PC-9 (cell line): ENCODE data around the gene SYT1. TPM values are rescaled to one million over a fixed set of nuclear protein-coding genes. Genes with fewer than 3 reads are reported as not detected.

ENCODE experiments used
- BruUV-seq: library from RNA; stranded (reverse); fragments of 400-500 nt; replicated peaks from 2 replicates; lab custom pipeline; 2021; lab: Mats Ljungman, UMichigan
- CTCF ChIA-PET: fragments of 300-600 bp; sonication (Branson Sonifier 250); formaldehyde crosslinking; loops from one replicate; lab custom pipeline; 2022; ENCODE audit warnings: antibody characterized with exemption; lab: Charles Lee
- POLR2A ChIA-PET: fragments of 300-600 bp; sonication (Branson Sonifier 250); formaldehyde crosslinking; loops from one replicate; lab custom pipeline; 2022; ENCODE audit warnings: antibody characterized with exemption; ENCODE audit not compliant: unreplicated experiment; lab: Charles Lee
- DNase-seq, 2 experiments: peaks; one replicate each; pipeline versions ENCODE4 v3.0.0 to v3.0.0-alpha.2; 2015 to 2022; ENCODE audit warnings: mixed read lengths in 1 of 2
- H2AFZ ChIP-seq: fragments of 200-600 bp; sonication (generic); 2 replicates; pipeline ENCODE4 v1.8.1; 2017; ENCODE audit warnings: antibody characterized with exemption
- H3F3A ChIP-seq: fragments of 200-600 bp; sonication (generic); 2 replicates; pipeline ENCODE4 v1.8.1; 2017; ENCODE audit warnings: antibody characterized with exemption, mild to moderate bottlenecking, low read depth; ENCODE audit not compliant: insufficient read depth
- H3K27ac ChIP-seq: fragments of 200-600 bp; sonication (generic); 2 replicates; pipeline ENCODE4 v1.6.1; 2016; ENCODE audit warnings: mixed run types
- H3K27me3 ChIP-seq: fragments of 200-600 bp; sonication (generic); 2 replicates; pipeline ENCODE4 v1.6.1; 2016; ENCODE audit warnings: low read depth, mixed run types; ENCODE audit not compliant: insufficient read depth
- H3K36me3 ChIP-seq: fragments of 200-600 bp; sonication (generic); 2 replicates; pipeline ENCODE4 v1.6.1; 2016; ENCODE audit warnings: low read depth, mixed run types
- H3K4me1 ChIP-seq: fragments of 200-600 bp; sonication (generic); replicated peaks from 2 replicates; pipeline ENCODE4 v1.6.1; 2016; ENCODE audit warnings: mixed run types; ENCODE audit not compliant: insufficient read depth
- H3K4me2 ChIP-seq: fragments of 200-600 bp; sonication (generic); 2 replicates; pipeline ENCODE4 v1.6.1; 2017; ENCODE audit warnings: mixed run types
- H3K4me3 ChIP-seq: fragments of 200-600 bp; sonication (generic); 2 replicates; pipeline ENCODE4 v1.6.1; 2016; ENCODE audit warnings: mixed run types
- H3K79me2 ChIP-seq: fragments of 200-600 bp; sonication (generic); 2 replicates; pipeline ENCODE4 v1.6.1; 2017; ENCODE audit warnings: low read depth, mixed run types
- H3K9me2 ChIP-seq: fragments of 200-600 bp; sonication (generic); 2 replicates; pipeline ENCODE4 v1.8.1; 2017; ENCODE audit warnings: mild to moderate bottlenecking; ENCODE audit not compliant: insufficient read depth
- H3K9me3 ChIP-seq: fragments of 200-600 bp; sonication (generic); 2 replicates; pipeline ENCODE4 v1.8.1; 2016; ENCODE audit warnings: low read depth; ENCODE audit not compliant: insufficient read depth
- H4K20me1 ChIP-seq: fragments of 200-600 bp; sonication (generic); 2 replicates; pipeline ENCODE4 v1.8.1; 2017; ENCODE audit not compliant: insufficient read depth
- CTCF ChIP-seq: fragments of 200-600 bp; sonication (generic); conservative IDR thresholded peaks from 2 replicates; pipeline ENCODE4 v1.6.1; 2017; ENCODE audit warnings: mixed run types, antibody characterized with exemption, mild to moderate bottlenecking, moderate library complexity
- EZH2 ChIP-seq: fragments of 200-600 bp; sonication (generic); IDR thresholded peaks from 2 replicates; pipeline ENCODE4 v1.8.0; 2017; ENCODE audit warnings: antibody characterized with exemption, low read depth
- intact Hi-C: fragments of 100-400 bp; cut with micrococcal nuclease; formaldehyde crosslinking; loops from one replicate; pipeline ENCODE4 v1.10.0; 2022; ENCODE audit not compliant: unreplicated experiment
- total RNA-seq: library from RNA; stranded (reverse); gene quantifications from 2 replicates; pipeline ENCODE4 v1.2.3, GENCODE V29; 2021

Gene SYT1
- total RNA-seq, 1 experiment from 2014 or later, result 1.2 TPM

GRCh38 chr12:79415321-79415720 lies 550.7 kb downstream of the SYT1 start:
- Histone ChIP-seq H3K36me3 (no peaks in the 10 kb centered on the region), H4K20me1 (no peaks in the 10 kb centered on the region), H3K27ac (peak overlapping the region; percentile 73), H3K4me1 (peaks cover 40% of the 10 kb centered on the region), H3K9me3 (peaks cover 20% of the 10 kb centered on the region), H3K4me3 (peak overlapping the region; percentile 15; the same call in 1 of the 2 replicates), H3K79me2 (no peaks in the 10 kb centered on the region), H3K9me2 (no peaks in the 10 kb centered on the region), H2AFZ (peak overlapping the region; percentile 53; the same call in 1 of the 2 replicates), H3K27me3 (no peaks in the 10 kb centered on the region), H3K4me2 (peak overlapping the region; percentile 54), H3F3A (peaks cover 26% of the 10 kb centered on the region)
- DNase-seq, result no peak
- POLR2A ChIA-PET, result interaction anchor here (0.7 kb wide), 2 partner anchors 112 to 272 kb away, joined by 5 to 8 read pairs; no protein-coding TSS in a partner anchor
- CTCF ChIA-PET, result interaction anchor here (1.1 kb wide), 1 partner anchor 132 kb away, joined by 3 read pairs; no protein-coding TSS in a partner anchor
- TF ChIP-seq EZH2 (no peak), CTCF (no peak)
- intact Hi-C loops, result no loop called here
- no TSS peak for BruUV-seq

GRCh38 chr12:79415746-79416435 lies 551.3 kb downstream of the SYT1 start:
- TF ChIP-seq CTCF (no peak), EZH2 (no peak)
- Histone ChIP-seq H3K4me2 (peak overlapping the region; percentile 54), H3K36me3 (no peaks in the 10 kb centered on the region), H3K4me1 (peaks cover 46% of the 10 kb centered on the region), H3K27me3 (no peaks in the 10 kb centered on the region), H3K4me3 (peak overlapping the region; percentile 15; the same call in 1 of the 2 replicates), H4K20me1 (no peaks in the 10 kb centered on the region), H3K9me3 (peaks cover 20% of the 10 kb centered on the region), H3K79me2 (no peaks in the 10 kb centered on the region), H2AFZ (peak overlapping the region; percentile 53), H3K9me2 (no peaks in the 10 kb centered on the region), H3K27ac (peak overlapping the region; percentile 73), H3F3A (peaks cover 32% of the 10 kb centered on the region)
- intact Hi-C loops, result no loop called here
- peak; percentile 28 to 82 for DNase-seq
- POLR2A ChIA-PET, result interaction anchor here (0.5 to 0.7 kb wide), 3 partner anchors 112 to 361 kb away, joined by 3 to 8 read pairs (median 5); no protein-coding TSS in a partner anchor
- TSS peak; percentile 34 for BruUV-seq
- CTCF ChIA-PET, result interaction anchor here (0.6 to 1.1 kb wide), 2 partner anchors 132 to 328 kb away, joined by 3 to 11 read pairs; no protein-coding TSS in a partner anchor

- peak overlapping the region; percentile 42 for H3K4me2 ChIP-seq
- DNase-seq, result peak; percentile 60 to 87
- H2AFZ ChIP-seq, result no peak overlapping the region
- no peak overlapping the region for H3K4me3 ChIP-seq
- peaks cover 63% of the 10 kb centered on the region for H3K4me1 ChIP-seq
- H3F3A ChIP-seq, result peaks cover 37% of the 10 kb centered on the region
- H3K36me3 ChIP-seq, result no peaks in the 10 kb centered on the region
- peak; percentile 74 for TF ChIP-seq CTCF
- no peak for TF ChIP-seq EZH2
- CTCF ChIA-PET, result interaction anchor here (0.8 to 1.4 kb wide), 4 partner anchors 113 to 767 kb away, joined by 3 to 16 read pairs (median 4); no protein-coding TSS in a partner anchor
- no peaks in the 10 kb centered on the region for H3K9me2 ChIP-seq
- BruUV-seq, result no TSS peak
- intact Hi-C loops, result loop anchor here (1.0 to 5.0 kb wide), 7 partner anchors 12 to 850 kb away; partner anchors contain the start of gene PAWR
- POLR2A ChIA-PET, result interaction anchor here (0.6 to 1.8 kb wide), 5 partner anchors 29 to 1867 kb away, joined by 3 to 21 read pairs (median 4); no protein-coding TSS in a partner anchor
- H4K20me1 ChIP-seq, result no peaks in the 10 kb centered on the region
- peak overlapping the region; percentile 63 for H3K27ac ChIP-seq
- H3K79me2 ChIP-seq, result no peaks in the 10 kb centered on the region
- H3K9me3 ChIP-seq, result peaks cover 4% of the 10 kb centered on the region
- no peaks in the 10 kb centered on the region for H3K27me3 ChIP-seq
Measured at GRCh38 chr12:79420146-79420618, 555.6 kb downstream of the SYT1 start.
